Testis (tissue), 3 donors: ENCODE results near the gene EZH2. TPM values are rescaled to one million over a fixed set of nuclear protein-coding genes. Genes with fewer than 3 reads are reported as not detected.

Source experiments
- DNase-seq: peaks from one replicate; pipeline ENCODE4 v3.0.0-alpha.2; 2019
- H3K27ac ChIP-seq, 2 donors: fragments of 200-600 bp; sonication (generic); one replicate each; pipeline ENCODE4 v1.5.1; 2019
- H3K27me3 ChIP-seq: fragments of 200-600 bp; sonication (generic); one replicate; pipeline ENCODE4 v1.5.1; 2019
- H3K36me3 ChIP-seq: fragments of 200-600 bp; sonication (generic); one replicate; pipeline ENCODE4 v1.5.1; 2017; ENCODE audit warnings: low read depth; ENCODE audit errors: missing control alignments
- H3K4me1 ChIP-seq: fragments of 200-600 bp; sonication (generic); one replicate; pipeline ENCODE4 v1.5.1; 2019
- H3K4me3 ChIP-seq, 2 donors: fragments of 200-600 bp; sonication (generic); one replicate each; pipeline ENCODE4 v1.5.1; 2017 to 2019
- H3K9me3 ChIP-seq: fragments of 200-600 bp; sonication (generic); one replicate; pipeline ENCODE4 v1.5.1; 2017
- POLR2A ChIP-seq: fragments of 450-650 bp; IDR thresholded peaks from one replicate; pipeline ENCODE4 v1.6.1; 2017; ENCODE audit warnings: antibody characterized with exemption, mild to moderate bottlenecking, moderate library complexity
- WGBS, 2 donors: methylation state at CpG; one replicate each; pipeline ENCODE4 v1.1.5; 2018; 5-methylcytosine and 5-hydroxymethylcytosine counted together
- intact Hi-C: fragments of 100-400 bp; cut with DNase I; formaldehyde crosslinking; loops from one replicate; pipeline ENCODE4 v1.15.1; 2023; ENCODE audit warnings: low total_unique reads
- polyA plus RNA-seq: library from polyadenylated mRNA; stranded (reverse); fragments of 350-450 nt; fragmentation: Illumina TruSeq; extraction: RNeasy Lipid Tissue Mini Kit (QIAGEN cat#74804); gene quantifications from one replicate; pipeline ENCODE4 v1.2.3, GENCODE V29; 2014; ENCODE audit warnings: low read depth, low replicate concordance; ENCODE audit not compliant: insufficient read depth
- total RNA-seq, 2 donors: library from RNA; depleted of rRNA; stranded (reverse); fragments of >200 nt; gene quantifications; one replicate each; pipeline ENCODE4 v1.2.3, GENCODE V29; 2016
- TF ChIP-seq, protein P1 (sequence below), 3 experiments: fragments of 450-650 bp in 2 of 3; fragments of 200-600 bp in 1 of 3; sonication (generic) in 1 of 3; IDR thresholded peaks; one replicate each; pipeline ENCODE4 v1.5.1; 2016 to 2019; ENCODE audit warnings: antibody characterized with exemption in 3 of 3, mild to moderate bottlenecking in 2 of 3, moderate library complexity in 1 of 3

The EZH2 gene
- total and polyA plus RNA-seq, 3 donors from 2014 or later, result 27.0 to 60.3 (median 36.0) TPM

DNA sequence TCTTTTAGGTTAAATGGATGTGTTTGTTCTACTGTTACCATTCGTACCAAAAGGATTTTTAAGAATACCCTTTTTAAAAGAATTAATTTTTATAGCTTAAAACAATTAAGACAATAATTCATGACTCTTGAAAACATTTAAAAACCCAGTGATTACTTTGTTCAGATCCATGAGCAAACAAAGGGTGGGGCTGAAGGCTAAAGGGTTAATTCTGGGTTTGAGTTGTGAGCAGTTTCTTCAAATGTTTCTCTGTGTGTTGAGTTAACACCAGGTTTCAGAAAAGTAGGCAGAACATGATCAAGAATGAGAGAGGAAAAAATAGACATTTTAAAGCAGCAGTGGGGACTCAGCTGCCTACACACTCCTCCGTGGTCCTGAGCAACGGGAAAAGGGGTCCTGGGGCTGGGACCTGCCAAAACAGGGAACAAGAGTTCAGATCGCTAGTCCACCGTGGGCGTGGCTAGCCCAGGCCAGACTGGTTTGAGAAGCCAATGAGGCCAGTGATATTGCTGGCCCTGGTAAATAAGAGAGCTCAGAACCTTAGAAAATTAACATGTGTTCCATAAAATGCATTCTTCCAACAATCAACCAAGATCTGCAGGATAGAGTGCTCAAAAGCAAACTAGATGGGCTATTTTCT, 14.9 kb upstream of the EZH2 start:
- TF ChIP-seq, protein P1, sequence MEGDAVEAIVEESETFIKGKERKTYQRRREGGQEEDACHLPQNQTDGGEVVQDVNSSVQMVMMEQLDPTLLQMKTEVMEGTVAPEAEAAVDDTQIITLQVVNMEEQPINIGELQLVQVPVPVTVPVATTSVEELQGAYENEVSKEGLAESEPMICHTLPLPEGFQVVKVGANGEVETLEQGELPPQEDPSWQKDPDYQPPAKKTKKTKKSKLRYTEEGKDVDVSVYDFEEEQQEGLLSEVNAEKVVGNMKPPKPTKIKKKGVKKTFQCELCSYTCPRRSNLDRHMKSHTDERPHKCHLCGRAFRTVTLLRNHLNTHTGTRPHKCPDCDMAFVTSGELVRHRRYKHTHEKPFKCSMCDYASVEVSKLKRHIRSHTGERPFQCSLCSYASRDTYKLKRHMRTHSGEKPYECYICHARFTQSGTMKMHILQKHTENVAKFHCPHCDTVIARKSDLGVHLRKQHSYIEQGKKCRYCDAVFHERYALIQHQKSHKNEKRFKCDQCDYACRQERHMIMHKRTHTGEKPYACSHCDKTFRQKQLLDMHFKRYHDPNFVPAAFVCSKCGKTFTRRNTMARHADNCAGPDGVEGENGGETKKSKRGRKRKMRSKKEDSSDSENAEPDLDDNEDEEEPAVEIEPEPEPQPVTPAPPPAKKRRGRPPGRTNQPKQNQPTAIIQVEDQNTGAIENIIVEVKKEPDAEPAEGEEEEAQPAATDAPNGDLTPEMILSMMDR (IDR thresholded peaks at IDR 0.05), result no peak
- no peak for TF ChIP-seq POLR2A
- 56 to 57% methylated on average over 6 of the region's 6 CpGs for WGBS, 2 donors
- intact Hi-C loops, result no loop called here
- DNase-seq, result no peak
- no peaks in the 10 kb centered on the region for H3K36me3 ChIP-seq
- no peaks in the 10 kb centered on the region for H3K27me3 ChIP-seq
- H3K4me1 ChIP-seq, result no peaks in the 10 kb centered on the region
- H3K9me3 ChIP-seq, result no peaks in the 10 kb centered on the region
- H3K4me3 ChIP-seq, result no peak overlapping the region
- no peak overlapping the region for H3K27ac ChIP-seq

DNA sequence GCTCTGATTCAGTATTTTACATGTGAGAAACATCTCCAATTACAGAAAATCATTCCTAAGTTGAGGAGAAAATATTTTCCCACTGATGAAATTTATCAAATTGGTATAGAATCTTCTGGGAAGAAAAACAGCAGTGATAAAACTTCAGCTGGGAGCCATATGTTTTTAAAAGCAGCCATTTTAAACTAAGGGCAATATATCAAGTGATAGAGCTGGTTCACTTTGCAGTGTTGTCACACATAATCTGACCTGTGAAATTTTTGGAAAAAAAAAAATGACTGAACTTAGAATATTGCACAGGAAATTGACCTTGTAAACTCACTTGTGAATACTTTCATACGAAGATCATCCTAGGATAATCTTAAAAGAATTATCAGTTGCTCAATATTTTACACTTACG, 10.5 kb upstream of the EZH2 start:
- Histone ChIP-seq H3K4me3 (no peak overlapping the region), H3K4me1 (no peaks in the 10 kb centered on the region), H3K9me3 (no peaks in the 10 kb centered on the region), H3K27ac (no peak overlapping the region), H3K27me3 (no peaks in the 10 kb centered on the region), H3K36me3 (no peaks in the 10 kb centered on the region)
- intact Hi-C loops, result no loop called here
- 51 to 65% methylated on average over 2 of the region's 2 CpGs for whole genome bisulfite sequencing, 2 donors
- TF ChIP-seq, protein P1 (IDR thresholded peaks at IDR 0.05), result no peak
- no peak for TF ChIP-seq POLR2A
- DNase-seq, result no peak

DNA sequence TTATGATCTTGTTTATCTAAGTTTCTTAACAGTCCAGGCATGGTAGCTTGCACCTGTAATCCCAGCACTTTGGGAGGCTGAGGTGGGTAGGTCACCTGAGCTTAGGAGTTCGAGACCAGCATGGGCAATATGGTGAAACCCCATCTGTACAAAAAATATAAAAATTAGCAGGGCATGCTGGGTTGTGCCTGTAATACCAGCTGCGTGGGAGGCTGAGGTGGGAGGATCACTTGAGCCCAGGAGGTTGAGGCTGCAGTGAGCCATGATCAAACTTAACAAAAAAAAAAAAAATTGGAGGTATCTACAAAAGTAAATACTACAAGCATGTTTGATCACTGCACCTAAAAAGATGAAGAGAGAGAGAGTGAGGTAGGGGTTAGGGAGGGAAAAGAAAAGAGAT, 9.0 kb upstream of the EZH2 start:
- no peaks in the 10 kb centered on the region for H3K4me1 ChIP-seq
- no peak for DNase-seq
- intact Hi-C loops, result no loop called here
- 91 to 98% methylated on average over 2 of the region's 2 CpGs for WGBS, 2 donors
- H3K4me3 ChIP-seq, result no peak overlapping the region
- no peaks in the 10 kb centered on the region for H3K9me3 ChIP-seq
- no peaks in the 10 kb centered on the region for H3K27me3 ChIP-seq
- no peak overlapping the region for H3K27ac ChIP-seq
- TF ChIP-seq, protein P1 (IDR thresholded peaks at IDR 0.05), result no peak
- no peak for TF ChIP-seq POLR2A
- H3K36me3 ChIP-seq, result no peaks in the 10 kb centered on the region

DNA sequence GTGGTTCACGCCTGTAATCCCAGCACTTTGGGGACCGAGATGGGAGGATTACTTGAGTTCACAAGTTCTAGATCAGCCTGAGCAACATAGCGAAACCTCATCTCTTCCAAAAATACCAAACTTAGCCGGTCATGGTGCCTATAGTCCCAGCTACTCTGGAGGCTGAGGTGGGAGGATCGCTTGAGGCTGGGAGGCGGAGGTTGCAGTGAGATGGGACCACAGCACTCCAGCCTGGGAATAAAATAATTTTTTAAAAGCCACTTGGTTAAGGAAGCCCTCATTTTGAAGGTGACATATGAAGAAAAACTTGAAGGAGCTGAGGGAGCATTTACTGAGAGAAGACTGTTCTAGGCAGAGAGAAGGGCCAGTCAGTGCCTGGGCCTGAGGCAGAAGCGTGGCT, 4.2 kb upstream of the EZH2 start:
- Histone ChIP-seq H3K4me3 (no peak overlapping the region), H3K36me3 (no peaks in the 10 kb centered on the region), H3K27ac (no peak overlapping the region), H3K9me3 (no peaks in the 10 kb centered on the region), H3K4me1 (no peaks in the 10 kb centered on the region), H3K27me3 (no peaks in the 10 kb centered on the region)
- DNase-seq, result no peak
- TF ChIP-seq, protein P1 (IDR thresholded peaks at IDR 0.05), result no peak
- TF ChIP-seq POLR2A, result no peak
- intact Hi-C loops, result loop anchor here (10.0 kb wide), 1 partner anchor 57 kb away; no protein-coding TSS in a partner anchor
- WGBS, 2 donors, result 90 to 95% methylated on average over 7 of the region's 7 CpGs

DNA sequence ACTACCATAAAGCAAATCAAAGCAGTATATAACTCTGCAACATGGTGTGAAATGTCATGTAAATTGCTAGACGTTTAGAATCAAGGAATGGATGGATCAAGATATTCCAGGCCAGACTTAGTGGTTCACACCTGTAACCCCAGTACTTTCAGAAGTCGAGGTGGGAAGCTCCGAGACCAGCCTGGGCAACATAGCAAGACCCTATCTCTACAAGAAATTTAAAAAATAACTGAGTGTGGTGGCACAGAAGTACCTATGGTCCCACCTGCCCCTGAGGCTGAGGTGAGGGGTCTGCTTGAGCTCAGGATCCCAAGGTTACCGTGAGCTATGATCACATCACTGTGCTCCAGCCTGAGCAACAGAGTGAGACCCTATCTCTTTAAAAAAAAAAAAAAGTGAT, 2.8 kb upstream of the EZH2 start:
- no peaks in the 10 kb centered on the region for H3K36me3 ChIP-seq
- no peak overlapping the region for H3K27ac ChIP-seq
- H3K4me3 ChIP-seq, result no peak overlapping the region
- no peaks in the 10 kb centered on the region for H3K9me3 ChIP-seq
- intact Hi-C loops, result loop anchor here (10.0 kb wide), 1 partner anchor 58 kb away; no protein-coding TSS in a partner anchor
- WGBS, 2 donors, result 68 to 74% methylated on average over 4 of the region's 4 CpGs
- no peak for TF ChIP-seq POLR2A
- TF ChIP-seq, protein P1 (IDR thresholded peaks at IDR 0.05), result no peak
- H3K4me1 ChIP-seq, result no peaks in the 10 kb centered on the region
- no peak for DNase-seq
- H3K27me3 ChIP-seq, result no peaks in the 10 kb centered on the region
